Neutrophil (primary cell): ENCODE results near the gene TMEM161B.
"Not testable (repeated sequence)": the region's sequence is repeated elsewhere in the genome, so short reads cannot be mapped to it uniquely, and the experiment has no call there.

Experiments
- H3K27ac ChIP-seq: fragments of 200-600 bp; sonication (generic); 2 replicates; pipeline ENCODE4 v1.5.1; 2016; ENCODE audit warnings: mild to moderate bottlenecking, moderate library complexity
- H3K27me3 ChIP-seq: fragments of 200-600 bp; sonication (generic); 2 replicates; pipeline ENCODE4 v1.6.0; 2016; ENCODE audit warnings: mild to moderate bottlenecking
- H3K36me3 ChIP-seq: fragments of 200-600 bp; sonication (generic); 2 replicates; pipeline ENCODE4 v1.5.1; 2017
- H3K4me1 ChIP-seq, 2 experiments: fragments of 200-600 bp in 1 of 2; sonication (generic) in 1 of 2; 1 replicate in 1 of 2; 2 replicates in 1 of 2; pipeline versions ENCODE4 v1.5.1 to v1.6.1; 2013 to 2016; ENCODE audit warnings: low read depth in 1 of 2, low read length in 1 of 2, mild to moderate bottlenecking in 1 of 2, moderate library complexity in 1 of 2; ENCODE audit not compliant: control insufficient read depth in 1 of 2, insufficient read depth in 1 of 2
- H3K4me3 ChIP-seq, 2 experiments: fragments of 200-600 bp in 1 of 2; sonication (generic) in 1 of 2; 1 replicate in 1 of 2; 2 replicates in 1 of 2; pipeline ENCODE4 v1.5.1; 2013 to 2016; ENCODE audit warnings: low read depth in 1 of 2, low read length in 1 of 2, mild to moderate bottlenecking in 1 of 2, moderate library complexity in 1 of 2
- H3K9me3 ChIP-seq: fragments of 200-600 bp; sonication (generic); 2 replicates; pipeline ENCODE4 v1.5.1; 2016
- TF ChIP-seq, protein P1 (sequence below): fragments of 200-600 bp; sonication (generic); IDR thresholded peaks from 2 replicates; pipeline ENCODE4 v1.5.1; 2016; ENCODE audit warnings: antibody characterized with exemption

The TMEM161B gene

GRCh38 chr5:88193896-88194295 lies 74.7 kb downstream of the TMEM161B start:
- Histone ChIP-seq H3K27me3 (no peaks in the 10 kb centered on the region), H3K27ac (no peak overlapping the region), H3K4me3 (no peak overlapping the region), H3K36me3 (peaks cover 8% of the 10 kb centered on the region), H3K4me1 (peaks cover 0 to 4% of the 10 kb centered on the region in 2 experiments), H3K9me3 (peaks cover 22% of the 10 kb centered on the region)
- TF ChIP-seq, protein P1, sequence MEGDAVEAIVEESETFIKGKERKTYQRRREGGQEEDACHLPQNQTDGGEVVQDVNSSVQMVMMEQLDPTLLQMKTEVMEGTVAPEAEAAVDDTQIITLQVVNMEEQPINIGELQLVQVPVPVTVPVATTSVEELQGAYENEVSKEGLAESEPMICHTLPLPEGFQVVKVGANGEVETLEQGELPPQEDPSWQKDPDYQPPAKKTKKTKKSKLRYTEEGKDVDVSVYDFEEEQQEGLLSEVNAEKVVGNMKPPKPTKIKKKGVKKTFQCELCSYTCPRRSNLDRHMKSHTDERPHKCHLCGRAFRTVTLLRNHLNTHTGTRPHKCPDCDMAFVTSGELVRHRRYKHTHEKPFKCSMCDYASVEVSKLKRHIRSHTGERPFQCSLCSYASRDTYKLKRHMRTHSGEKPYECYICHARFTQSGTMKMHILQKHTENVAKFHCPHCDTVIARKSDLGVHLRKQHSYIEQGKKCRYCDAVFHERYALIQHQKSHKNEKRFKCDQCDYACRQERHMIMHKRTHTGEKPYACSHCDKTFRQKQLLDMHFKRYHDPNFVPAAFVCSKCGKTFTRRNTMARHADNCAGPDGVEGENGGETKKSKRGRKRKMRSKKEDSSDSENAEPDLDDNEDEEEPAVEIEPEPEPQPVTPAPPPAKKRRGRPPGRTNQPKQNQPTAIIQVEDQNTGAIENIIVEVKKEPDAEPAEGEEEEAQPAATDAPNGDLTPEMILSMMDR, result no peak

GRCh38 chr5:88190106-88190834 lies 78.4 kb downstream of the TMEM161B start:
- H3K36me3 ChIP-seq, result no peaks in the 10 kb centered on the region
- peaks cover 0 to 4% of the 10 kb centered on the region in 2 experiments for H3K4me1 ChIP-seq
- no peak overlapping the region for H3K27ac ChIP-seq
- H3K4me3 ChIP-seq, result no peak overlapping the region
- TF ChIP-seq, protein P1, result no peak
- peaks cover 38% of the 10 kb centered on the region for H3K9me3 ChIP-seq
- no peaks in the 10 kb centered on the region for H3K27me3 ChIP-seq

- peaks cover 38% of the 10 kb centered on the region for H3K9me3 ChIP-seq
- not testable (repeated sequence) for H3K36me3 ChIP-seq, H3K4me3 ChIP-seq, H3K4me1 ChIP-seq, H3K27me3 ChIP-seq, H3K27ac ChIP-seq
These were observed 79.2 kb downstream of the TMEM161B start for GRCh38 chr5:88189484-88189883.

DNA sequence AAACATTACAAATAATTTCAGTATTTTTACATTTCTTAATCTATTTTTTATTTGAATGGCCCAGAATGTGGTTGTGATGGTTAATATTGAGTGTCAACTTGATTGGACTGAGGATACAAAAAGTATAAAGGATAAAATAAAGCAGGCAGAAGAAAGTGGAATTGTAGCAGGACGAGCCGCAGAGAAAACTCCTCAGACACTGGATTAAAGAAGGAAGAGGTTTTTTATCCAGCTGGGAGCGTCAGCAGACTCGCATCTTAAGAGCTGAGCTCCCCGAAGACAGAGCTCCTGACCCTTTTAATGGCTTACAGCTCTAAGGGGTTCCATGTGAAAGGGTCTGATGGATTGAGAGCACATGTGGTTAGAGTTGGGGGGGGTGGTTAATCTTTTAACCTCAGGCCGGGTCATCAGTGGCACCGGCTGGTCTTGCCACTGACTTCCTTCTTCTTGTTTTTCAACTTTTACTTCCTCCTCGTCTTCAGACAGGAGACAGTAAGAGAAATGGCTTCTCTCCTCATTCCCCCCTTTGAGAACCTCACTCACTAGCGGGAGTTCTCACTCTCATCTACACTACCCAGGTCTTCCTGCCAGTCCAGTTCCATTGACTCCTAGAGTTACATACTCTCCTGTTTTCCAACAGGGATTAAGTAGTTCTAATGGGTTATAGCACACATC lies 80.0 kb downstream of the TMEM161B start:
- no peaks in the 10 kb centered on the region for H3K36me3 ChIP-seq
- no peak overlapping the region for H3K4me3 ChIP-seq
- TF ChIP-seq, protein P1, result no peak
- peaks cover 38% of the 10 kb centered on the region for H3K9me3 ChIP-seq
- no peak overlapping the region for H3K27ac ChIP-seq
- no peaks in the 10 kb centered on the region for H3K27me3 ChIP-seq
- H3K4me1 ChIP-seq, result no peaks in the 10 kb centered on the region

- TF ChIP-seq, protein P1, result no peak
- no peaks in the 10 kb centered on the region for H3K27me3 ChIP-seq
- H3K27ac ChIP-seq, result no peak overlapping the region
- no peak overlapping the region for H3K4me3 ChIP-seq
- no peaks in the 10 kb centered on the region for H3K4me1 ChIP-seq
- H3K9me3 ChIP-seq, result peaks cover 10% of the 10 kb centered on the region
- H3K36me3 ChIP-seq, result no peaks in the 10 kb centered on the region
These were observed 85.4 kb downstream of the TMEM161B start for GRCh38 chr5:88183255-88183654.

GRCh38 chr5:88177486-88177885 lies 91.2 kb downstream of the TMEM161B start:
- not testable (repeated sequence) for H3K4me3 ChIP-seq, H3K9me3 ChIP-seq, H3K4me1 ChIP-seq, H3K36me3 ChIP-seq, H3K27me3 ChIP-seq, H3K27ac ChIP-seq
